Stimulated activated CD4-positive, alpha-beta T cell treated with anti-CD3 and anti-CD28 coated beads, Interleukin-1b, Interleukin-23, amount 100 ng/mL, for 48 hours (primary cell): ENCODE data around the gene PTPRU.

Source experiments
- DNase-seq: peaks from one replicate; pipeline ENCODE4 v3.0.0-alpha.2; 2020

The PTPRU gene

DNA sequence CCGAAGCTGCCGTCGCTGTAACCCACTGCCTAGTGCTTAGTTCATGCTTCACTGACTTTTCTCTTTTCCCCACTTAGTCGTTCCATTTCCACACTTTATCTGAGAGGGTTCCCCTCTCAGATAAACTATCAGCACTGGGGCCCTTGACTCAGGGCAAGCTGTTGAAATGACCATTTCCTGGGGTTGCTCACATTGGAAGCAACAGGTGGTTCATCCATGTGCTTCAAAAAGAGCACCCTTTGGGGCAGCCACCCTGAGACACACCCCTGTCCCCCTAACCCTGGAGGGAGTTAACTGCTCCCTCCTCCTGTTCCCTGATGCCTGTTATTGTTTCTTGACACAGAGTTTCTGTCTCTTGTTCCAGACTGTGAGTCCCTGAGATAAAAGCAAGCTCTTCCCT, 107.2 kb downstream of the PTPRU start:
- no peak for DNase-seq

DNA sequence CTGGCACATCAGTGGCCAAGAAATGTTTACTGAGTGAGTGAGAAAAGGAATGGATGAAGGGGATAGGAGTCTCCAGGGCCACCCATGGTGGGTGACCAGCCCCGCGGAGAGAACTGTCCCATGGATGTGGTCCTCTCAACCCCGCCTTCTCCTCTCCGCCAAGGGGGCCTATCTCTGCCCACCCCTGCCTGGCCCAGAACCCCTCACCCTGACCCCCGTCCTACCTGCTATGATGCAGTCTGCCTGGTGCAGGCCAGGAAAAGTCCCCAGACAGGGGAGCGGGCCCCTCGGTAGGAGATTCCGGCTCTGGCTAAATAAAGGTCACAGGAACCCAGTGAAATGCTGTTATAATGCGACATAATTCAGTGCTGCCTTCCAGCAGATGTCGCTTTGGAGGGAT, 107.6 kb downstream of the PTPRU start:
- no peak for DNase-seq

DNA sequence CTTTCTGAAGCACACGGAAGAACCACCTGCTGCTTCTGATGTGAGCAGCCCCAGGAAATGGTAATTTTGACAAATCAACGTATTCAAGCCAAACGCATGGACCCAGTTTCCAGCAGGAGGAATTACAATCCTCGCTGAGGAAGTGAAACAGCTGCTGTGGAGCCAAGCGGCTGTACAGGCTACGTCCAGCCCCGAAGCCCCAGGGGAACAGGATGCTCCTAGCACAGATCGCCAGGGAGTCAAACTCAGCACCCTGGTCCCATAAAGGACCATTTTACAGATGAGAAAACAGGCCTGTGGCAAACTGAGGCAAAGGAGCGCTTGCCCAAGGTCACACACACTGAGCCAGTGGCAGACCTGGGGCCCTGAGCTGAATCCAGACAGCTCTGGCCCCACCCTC, 108.0 kb downstream of the PTPRU start:
- DNase-seq, result no peak

DNA sequence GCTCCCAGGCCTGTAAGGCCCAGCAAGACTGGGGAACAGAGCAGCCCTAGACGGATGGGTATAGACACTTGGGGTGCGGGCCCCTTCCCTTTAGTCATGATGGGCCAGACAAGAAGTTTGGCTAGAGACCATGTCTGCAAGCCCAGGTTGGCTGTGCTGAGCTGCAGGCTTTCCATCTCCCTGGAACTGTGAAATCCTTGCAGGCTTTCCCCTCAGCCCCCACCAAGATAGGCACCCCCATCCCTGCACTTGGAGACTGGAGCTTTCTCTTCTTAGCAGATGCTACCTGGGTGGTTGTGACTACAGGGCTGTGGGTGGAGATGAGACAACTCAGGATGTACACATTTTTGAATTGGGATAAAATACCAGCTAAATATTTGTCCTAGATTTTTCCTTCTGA, 110.3 kb downstream of the PTPRU start:
- DNase-seq, result no peak

DNA sequence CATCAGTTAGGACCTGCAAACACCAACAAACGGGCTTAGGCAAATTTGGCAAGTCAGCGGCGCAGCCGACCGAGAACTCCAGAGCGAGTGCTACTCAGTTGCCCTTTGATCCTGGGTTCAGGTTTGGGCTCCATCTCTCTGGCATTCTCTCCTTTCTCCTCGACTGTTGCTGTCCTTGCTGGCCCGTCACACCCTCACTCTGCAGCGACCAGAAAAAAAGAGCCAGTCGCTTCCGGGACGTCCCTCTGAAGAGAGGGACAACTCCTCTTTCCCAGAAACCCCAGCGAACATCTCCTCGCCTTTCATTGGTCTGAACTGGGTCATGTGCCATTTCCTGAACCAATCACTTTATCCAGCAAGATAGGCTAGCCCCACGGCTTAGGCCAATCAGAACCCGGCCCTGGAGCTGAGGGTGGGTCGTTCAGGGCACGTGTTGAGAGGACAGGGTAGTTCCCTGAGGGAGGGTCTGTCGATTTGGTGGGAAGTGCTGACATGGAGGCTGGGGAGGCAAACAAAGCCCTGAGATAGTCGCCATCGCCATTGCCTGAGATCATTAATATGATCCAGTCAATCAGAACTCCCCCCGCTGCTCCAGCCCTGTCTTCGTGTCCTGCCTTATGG, 113.7 kb downstream of the PTPRU start:
- no peak for DNase-seq

DNA sequence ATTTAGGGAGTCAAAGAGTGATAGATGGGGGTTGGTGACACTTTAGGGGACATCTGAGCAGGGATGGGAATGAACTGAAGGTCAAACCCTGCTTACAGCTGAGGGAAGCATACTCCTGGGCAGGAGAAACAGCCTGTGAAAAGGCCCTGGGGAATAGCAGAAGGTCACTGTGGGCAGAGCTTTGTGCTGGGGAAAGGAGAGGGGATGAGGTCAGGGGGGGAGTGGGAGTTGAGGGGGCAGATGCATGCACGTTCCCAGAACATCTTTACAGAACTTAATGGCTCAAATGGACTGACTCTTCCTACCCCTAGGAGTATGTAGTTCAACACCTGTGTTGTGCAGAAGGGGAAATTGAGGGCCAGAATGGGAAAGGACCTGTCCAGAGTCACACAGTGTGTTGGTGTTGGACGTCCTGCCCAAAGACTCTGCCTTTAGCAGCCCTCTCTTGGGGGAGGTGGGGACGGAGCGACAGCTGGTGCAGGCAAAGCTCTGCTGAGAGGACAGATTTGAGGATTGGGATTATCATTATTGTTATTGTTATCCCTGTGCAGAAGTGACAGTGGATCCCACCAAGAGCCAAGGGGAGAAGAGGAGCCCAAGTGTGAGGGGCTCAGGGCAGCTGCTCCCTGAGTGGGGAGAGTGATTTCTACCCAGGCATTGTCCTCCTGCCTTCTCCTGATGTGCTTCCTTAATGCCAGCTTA, 116.5 kb downstream of the PTPRU start:
- DNase-seq, result no peak

DNA sequence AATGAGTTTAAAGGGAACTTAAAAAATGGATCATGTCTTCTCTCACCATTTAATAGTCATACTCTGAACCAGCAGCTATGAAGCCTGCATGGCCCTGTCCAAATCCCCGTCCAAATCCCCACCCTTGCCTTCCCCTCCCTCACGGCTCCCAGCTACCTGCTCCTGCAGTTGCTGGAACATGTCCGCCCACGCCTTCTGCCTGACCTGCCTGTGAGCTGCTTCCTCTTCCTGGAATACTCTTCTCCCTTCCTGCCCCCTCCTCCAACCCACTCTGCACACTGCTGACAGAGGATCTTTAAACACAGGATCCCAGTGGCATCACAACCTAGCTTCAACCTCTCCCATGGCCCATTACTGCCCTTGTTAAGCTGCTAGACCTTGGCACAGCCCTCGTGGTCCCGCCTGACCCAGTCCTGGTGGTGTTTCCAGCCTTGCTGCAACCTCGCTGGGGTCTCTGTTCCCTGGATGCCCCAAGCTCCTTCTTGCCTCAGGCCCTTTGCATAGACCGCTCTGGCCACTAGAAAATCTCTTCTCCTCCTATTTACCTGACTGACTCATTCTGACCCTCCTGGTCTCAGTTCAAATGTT, 118.3 kb downstream of the PTPRU start:
- DNase-seq, result no peak

DNA sequence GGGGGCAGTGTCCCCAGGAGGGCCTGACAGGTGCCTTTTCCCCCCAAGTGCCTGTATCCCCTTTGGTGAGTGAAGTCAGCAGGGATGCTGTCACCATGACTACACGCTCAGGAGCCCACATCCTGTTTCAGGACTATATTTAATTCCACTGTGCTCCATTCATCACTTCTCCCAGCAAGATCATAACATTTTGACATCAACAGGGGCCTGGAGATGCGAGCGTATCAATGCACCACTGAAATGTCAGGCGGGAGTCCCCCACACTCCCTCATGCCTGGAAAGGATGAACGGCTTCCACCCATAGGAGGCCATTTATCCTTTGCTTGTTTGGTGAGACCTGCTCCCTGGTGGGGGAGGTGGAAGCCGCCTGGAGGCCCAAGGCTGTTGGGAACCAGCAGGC, 119.1 kb downstream of the PTPRU start:
- no peak for DNase-seq

DNA sequence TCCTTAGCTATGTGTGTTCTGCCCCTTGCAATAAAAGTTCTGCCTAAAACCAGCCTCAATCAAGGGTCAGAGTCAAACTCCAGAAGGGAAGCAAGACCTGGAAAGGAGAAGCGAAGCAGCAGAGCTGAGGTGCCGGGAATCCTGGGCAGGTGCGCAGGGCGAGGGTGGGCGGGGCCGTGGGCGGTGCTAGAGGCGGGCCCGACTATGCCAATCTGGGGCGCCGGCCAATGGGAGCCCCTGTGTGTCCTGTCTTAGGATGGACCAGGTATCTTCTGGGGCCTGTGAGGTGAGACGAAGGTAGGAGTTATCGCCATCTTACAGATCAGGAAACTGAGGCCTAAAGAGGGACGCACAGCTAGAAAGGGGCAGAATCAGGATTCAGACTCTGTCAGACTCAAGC, 120.3 kb downstream of the PTPRU start:
- no peak for DNase-seq

DNA sequence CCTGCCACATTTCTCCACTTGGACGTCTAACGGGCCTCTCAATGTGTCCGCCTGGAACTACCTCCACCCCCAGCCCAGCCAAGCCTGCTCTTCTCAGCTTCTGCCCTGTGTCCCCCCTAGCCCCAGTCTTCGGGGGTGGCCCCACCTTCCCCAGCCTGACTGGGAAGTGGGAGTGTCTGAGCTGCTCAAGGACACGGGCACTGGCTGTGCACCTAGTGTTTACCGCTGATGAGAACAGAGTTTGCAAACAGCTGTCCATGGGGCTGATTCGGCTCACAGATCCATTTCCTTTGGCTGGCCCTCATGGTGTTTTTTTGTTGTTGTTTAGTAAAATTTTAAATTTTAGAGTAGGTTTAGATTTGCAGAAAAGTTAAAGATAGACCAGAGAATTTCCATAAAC, 121.1 kb downstream of the PTPRU start:
- no peak for DNase-seq

DNA sequence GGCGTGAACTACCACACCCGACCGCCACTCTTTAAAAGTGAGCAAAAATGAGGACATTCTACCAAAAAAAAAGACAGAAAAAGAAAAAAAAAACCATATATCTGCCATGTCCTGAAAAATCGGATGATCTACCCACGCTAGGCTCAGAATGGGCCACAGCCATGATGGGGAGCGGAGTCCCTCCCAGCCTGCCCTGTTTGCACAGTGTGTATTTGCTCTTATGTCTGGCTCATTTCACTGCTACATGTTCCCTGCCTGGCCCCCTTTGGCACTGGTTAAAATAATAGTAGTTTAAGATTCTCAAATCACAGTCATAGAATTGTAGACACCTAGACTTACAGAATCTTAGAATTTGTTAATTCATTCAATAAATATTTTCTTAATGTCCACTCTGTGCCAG, 121.9 kb downstream of the PTPRU start:
- DNase-seq, result no peak

DNA sequence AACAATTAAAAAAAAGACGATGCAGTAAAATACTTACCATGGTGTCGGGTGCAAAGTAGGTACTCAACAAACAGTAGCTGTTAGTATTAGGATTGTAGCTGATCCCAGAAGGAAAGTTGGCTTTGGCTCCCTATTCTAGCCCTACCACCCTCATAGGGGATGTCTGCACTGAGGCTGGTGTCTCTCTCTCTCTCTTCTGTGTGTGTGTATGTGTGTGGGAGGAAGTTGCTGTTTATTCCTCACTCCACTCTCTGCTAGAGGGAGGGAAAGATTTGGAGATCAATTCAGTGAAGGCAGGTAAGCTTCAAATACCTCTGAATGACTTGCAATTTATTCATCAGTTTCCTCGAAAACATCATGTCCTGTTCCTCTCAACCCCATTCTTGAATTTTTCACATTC, 124.4 kb downstream of the PTPRU start:
- DNase-seq, result no peak

DNA sequence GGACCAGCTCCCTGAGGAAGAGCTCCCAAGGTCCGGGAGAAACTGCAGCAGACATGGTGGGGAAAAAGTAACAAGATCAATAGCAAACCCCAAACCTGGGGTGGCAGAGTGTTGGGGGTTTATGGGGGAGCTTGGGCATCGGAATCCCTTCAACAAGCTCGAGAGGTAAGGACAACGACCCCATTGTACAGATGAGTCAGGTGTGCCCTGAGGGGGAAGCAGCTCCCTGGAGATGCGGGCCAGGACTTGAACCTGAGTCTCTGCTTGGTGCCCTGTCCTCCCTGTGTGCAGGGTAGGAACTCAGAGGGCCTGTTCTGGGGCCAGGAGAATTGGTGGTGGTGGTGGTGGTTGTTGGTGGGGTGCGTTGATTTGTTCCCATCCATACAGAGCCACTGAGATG, 125.4 kb downstream of the PTPRU start:
- DNase-seq, result no peak

DNA sequence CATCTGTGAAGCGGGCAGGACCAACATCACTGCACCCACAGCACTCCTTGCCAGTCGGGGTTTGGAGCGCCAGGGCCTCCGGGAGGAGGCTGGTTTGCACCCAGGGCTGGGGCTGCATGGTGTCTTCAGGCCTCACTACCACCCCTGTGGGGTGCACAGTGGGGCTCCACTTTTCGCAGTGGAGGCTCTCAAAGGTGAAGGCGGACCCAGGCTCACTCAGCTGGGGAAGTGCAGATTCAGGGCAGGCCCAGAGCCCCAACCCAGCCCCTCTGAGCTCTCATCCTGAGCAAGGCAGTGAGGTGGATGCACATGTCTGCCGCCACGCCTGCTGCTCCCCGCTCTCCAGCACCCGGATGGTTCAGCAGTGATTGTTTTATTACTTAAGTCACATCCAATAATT, 125.8 kb downstream of the PTPRU start:
- DNase-seq, result no peak

DNA sequence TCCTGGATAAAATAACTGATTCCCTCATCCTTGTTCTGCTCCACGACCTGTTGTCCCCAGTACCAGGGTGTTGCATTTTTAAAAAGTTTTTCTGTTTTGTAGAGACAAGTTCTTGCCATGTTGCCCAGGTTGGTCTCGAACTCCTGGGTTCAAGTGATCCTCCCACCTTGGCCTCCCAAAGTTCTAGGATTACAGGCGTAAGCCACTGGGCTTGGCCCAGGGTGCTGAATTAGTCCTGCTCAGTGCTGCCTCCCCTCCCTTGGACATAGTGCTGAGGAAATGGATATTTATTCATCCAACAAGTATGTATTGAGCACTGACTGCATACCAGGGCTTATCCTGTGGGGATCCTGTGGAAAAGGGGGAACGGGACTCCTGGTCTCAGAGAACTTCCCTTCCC, 126.4 kb downstream of the PTPRU start:
- DNase-seq, result no peak

DNA sequence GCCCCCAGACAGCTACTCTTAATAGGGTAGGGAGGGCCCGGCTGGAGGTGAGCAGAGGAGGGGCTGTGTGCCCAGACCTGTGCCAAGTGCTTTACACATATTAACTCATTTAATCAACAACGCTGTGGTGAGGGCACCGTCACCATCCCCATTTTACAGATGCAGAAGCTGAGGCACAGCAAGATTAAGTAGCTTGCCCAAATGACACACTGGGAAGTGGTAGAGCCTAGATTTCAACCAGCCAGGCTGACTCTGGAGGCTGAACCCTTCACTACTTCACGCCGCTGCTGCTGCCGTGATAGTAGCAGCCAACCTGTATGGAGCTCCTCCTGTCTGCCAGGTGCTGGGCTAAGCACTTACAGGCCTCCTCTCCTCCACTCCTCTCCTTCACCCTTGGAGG, 127.2 kb downstream of the PTPRU start:
- DNase-seq, result no peak

DNA sequence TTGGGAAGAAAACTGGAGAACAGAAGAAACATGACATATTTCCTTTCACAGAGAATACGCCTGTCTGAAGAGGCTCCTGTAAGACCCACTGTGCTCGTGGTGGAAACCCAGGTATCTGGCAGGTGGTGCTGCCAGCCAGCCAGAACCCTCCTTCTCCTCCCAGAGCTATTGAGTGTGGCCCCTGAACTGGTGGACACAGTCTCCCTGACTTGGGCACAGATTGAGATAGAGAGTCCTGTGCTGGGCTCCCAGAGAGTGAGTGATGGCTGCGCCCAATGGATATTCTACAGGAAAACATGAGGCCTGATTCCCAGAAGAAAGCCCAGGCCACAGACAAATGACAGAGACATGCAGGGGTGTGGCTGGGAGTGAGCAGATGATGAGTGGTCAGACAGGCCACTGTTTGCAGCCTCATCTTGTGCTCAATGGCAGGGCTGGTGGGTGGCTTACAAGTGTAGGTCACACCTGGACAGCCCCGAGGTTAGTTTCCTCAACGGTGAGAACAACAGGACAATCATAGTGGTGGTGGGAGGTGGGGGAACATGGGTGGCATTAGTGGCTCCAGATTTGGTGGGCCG, 127.9 kb downstream of the PTPRU start:
- no peak for DNase-seq

DNA sequence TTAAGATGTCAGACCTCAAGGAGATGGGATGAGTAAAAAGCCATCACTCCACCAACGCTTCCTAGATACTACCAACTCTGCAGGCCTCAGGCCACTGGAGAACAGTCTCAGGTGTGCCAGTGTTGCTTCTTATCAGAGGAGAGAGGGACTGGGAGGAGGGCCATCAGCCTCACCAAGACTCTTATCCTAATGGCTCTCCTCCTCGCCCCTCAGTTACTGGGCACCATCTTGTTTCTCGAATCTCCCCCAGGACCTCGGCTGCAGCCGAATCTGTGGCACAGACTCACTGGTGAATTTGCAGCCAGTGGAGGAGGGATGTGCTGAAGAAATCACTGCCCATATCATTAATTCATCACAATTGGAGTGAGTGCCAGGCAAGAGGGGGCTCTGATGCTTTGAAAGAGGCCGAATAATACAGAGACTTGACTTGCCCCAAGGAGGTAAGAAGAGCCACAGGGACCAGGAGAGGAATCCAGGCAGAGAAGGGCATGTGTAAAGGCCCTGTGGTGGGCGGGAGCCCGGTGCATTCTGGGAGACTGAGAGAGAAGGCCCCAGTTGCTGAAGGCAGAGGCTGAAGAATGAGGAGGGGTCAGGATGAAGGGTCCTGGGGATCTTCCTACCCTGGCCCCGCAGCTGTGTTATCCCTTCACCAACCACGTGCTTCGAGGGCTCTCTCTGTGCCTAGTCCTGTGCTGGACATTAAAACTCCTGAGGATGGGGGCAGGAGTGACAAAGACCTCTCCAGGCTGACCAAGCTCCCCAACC, 129.8 kb downstream of the PTPRU start:
- DNase-seq, result no peak

DNA sequence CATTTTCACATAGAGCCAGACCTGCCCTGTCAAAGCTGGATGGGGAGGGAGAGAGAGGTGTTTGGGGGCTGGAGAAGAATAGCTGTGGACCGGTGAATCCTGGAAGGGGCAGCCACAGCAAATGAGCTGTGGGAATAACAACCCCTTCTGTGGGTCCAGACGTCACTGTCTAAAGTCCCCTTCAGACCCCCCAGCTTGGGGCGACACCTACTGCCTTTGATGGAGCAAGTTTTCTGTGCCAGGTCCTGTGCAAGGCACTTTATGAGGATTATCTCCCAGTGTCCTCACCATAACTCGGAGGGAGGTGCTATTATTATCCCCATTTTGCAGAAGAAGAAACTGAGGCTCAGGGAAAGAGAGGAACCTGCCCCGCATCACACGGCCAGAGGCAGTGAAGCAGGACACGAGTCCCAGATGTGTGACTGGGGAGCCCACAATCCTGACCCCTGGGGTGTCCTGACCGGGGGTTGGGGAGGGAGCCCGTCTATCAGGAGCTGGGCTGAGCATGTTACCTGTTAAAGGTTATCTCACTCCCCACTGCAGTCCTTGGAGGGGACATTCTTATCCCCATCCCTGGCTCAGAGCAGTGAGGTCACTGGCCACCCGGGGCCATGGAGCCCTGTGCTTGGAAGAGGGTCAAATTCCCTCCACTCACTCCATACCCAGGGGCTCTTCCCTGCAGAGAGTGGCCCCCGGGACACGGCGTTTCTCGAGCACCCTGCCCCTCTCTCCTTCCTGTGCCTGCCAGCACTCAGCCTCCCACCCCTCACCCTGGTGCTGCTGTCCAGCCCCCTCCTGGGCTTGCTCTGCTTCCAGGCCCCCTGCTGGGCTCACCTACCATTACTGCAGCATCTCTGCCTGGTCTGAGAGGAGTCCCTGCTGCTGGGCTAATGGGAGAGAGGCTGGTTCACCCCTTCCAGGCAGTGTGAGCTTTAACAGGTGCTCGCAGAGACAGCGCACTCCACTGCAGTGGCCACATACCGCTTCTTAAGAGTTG, 132.9 kb downstream of the PTPRU start:
- no peak for DNase-seq

DNA sequence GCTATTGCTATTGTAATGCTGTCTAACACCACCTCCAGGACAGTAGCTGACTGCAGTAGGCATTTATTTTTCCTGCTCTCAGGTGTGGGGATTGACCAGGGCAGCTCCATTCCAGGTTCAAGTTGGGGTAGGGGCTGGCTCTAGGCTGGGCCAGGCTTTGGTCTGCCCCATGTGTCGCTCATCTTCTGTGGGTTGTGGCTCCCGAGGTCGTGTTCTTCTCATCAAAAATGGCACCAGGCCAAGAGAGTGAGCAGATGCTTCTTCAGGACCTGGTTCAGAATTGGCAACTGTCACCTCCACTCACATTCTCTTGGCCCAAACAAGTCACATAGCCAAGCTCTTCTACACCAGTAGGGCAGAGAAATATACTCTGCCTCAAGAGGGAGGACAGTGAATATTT, 133.7 kb downstream of the PTPRU start:
- DNase-seq, result no peak

DNA sequence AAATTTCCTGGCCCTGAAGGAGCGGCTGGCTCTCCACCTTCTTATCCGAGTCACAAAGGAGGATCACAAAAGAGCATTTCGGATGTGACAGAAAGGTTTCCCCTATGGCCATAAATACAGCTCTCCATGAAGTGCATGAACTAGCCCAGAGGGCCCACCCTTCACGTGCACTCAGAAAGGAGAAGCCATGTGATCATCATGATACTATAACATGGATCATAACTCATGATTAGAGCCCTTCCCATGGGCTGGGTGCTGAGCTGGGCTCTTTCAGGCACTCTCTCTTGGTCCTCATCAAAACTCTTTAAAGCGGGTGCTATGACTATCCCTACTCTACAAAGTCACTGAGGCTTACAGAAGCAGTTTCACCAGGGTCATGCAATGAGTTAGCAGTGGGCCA, 135.0 kb downstream of the PTPRU start:
- no peak for DNase-seq

DNA sequence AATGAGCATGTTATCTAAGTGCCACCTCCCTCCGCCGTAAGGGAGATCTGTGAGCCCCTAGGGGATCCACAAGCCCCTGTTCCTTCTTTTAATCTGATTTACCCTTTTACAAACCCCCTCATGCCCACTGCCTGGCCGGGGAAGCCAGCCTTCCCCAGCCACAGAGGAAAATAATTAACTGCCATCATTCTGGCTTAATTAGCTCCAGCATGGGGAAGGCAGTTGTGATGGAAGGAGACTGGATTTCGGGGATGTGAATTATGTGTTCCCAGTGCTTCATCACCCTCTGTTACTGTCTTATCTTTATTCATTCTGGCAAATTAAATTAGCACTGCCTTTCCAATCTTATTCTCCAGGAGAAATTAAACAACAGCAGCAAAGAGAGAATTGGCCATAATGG, 135.8 kb downstream of the PTPRU start:
- no peak for DNase-seq
